Cardiac muscle cell (in vitro differentiated cells and primary cell): ENCODE results near the gene EPHA8. TPM values are rescaled to one million over a fixed set of nuclear protein-coding genes. Genes with fewer than 3 reads are reported as not detected.

Experiments
- DNase-seq, 2 donors: peaks; one replicate each; pipeline versions ENCODE4 v3.0.0 to v3.0.0-alpha.2; 2010 to 2017; ENCODE audit warnings: low read depth in 1 of 2, low spot score in 1 of 2
- H3K27ac ChIP-seq: fragments of 200-600 bp; sonication (generic); 2 replicates; pipeline ENCODE4 v1.5.1; 2016
- H3K27me3 ChIP-seq: fragments of 200-600 bp; sonication (generic); 2 replicates; pipeline ENCODE4 v1.6.0; 2016; ENCODE audit warnings: control low read depth
- H3K36me3 ChIP-seq: fragments of 200-600 bp; sonication (generic); 2 replicates; pipeline ENCODE4 v1.5.1; 2016; ENCODE audit warnings: control low read depth
- H3K4me1 ChIP-seq: fragments of 200-600 bp; sonication (generic); 2 replicates; pipeline ENCODE4 v1.8.1; 2017; ENCODE audit warnings: low read depth, mild to moderate bottlenecking, mixed run types
- H3K4me3 ChIP-seq: fragments of 200-600 bp; sonication (generic); 2 replicates; pipeline ENCODE4 v1.5.1; 2016; ENCODE audit warnings: mild to moderate bottlenecking
- H3K9me3 ChIP-seq: fragments of 200-600 bp; sonication (generic); 2 replicates; pipeline ENCODE4 v1.5.1; 2017; ENCODE audit warnings: low read depth, mild to moderate bottlenecking, control low read depth
- polyA plus RNA-seq: library from polyadenylated mRNA; unstranded; fragments of >200 nt; fragmentation: Nextera tagmentation; extraction: Ambion mirVana; gene quantifications from 2 replicates; pipeline ENCODE4 v1.2.1, GENCODE V29; 2016
- total RNA-seq: library from RNA; depleted of rRNA; stranded (reverse); fragments of >200 nt; gene quantifications from 2 replicates; pipeline ENCODE4 v1.2.3, GENCODE V29; 2016
- TF ChIP-seq, protein P1 (sequence below): IDR thresholded peaks from 2 replicates; pipeline ENCODE4 v1.5.1; 2012; ENCODE audit warnings: low read depth, mild to moderate bottlenecking, low read length

Gene EPHA8
- total and polyA plus RNA-seq, 2 experiments from 2014 or later, result 4.7 to 10.9 TPM

DNA sequence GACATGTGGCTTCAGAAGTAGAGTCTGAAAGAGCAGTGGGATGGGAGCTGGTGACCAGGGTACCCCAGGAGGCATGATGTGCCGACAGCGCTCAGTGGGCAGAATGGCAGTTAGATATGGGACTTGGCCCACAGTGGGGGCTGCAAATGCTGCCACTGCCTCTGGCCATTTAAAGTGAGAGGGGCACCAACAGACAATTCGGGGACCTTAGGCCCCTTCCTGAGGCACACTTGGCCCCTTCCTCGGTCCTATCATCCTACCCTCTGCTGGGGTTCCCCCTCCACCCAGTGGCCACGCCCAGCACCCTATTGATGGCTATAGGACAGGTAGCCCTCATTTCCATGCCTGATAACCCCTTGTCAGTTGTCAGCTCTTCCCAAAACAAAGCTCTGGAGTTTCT lies 36.6 kb upstream of the EPHA8 start:
- TF ChIP-seq, protein P1, sequence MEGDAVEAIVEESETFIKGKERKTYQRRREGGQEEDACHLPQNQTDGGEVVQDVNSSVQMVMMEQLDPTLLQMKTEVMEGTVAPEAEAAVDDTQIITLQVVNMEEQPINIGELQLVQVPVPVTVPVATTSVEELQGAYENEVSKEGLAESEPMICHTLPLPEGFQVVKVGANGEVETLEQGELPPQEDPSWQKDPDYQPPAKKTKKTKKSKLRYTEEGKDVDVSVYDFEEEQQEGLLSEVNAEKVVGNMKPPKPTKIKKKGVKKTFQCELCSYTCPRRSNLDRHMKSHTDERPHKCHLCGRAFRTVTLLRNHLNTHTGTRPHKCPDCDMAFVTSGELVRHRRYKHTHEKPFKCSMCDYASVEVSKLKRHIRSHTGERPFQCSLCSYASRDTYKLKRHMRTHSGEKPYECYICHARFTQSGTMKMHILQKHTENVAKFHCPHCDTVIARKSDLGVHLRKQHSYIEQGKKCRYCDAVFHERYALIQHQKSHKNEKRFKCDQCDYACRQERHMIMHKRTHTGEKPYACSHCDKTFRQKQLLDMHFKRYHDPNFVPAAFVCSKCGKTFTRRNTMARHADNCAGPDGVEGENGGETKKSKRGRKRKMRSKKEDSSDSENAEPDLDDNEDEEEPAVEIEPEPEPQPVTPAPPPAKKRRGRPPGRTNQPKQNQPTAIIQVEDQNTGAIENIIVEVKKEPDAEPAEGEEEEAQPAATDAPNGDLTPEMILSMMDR, result no peak
- H3K36me3 ChIP-seq, result peaks cover 11% of the 10 kb centered on the region
- H3K27ac ChIP-seq, result no peak overlapping the region
- H3K27me3 ChIP-seq, result no peaks in the 10 kb centered on the region
- H3K4me3 ChIP-seq, result no peak overlapping the region
- peaks cover 5% of the 10 kb centered on the region for H3K4me1 ChIP-seq
- no peaks in the 10 kb centered on the region for H3K9me3 ChIP-seq
- no peak for DNase-seq

DNA sequence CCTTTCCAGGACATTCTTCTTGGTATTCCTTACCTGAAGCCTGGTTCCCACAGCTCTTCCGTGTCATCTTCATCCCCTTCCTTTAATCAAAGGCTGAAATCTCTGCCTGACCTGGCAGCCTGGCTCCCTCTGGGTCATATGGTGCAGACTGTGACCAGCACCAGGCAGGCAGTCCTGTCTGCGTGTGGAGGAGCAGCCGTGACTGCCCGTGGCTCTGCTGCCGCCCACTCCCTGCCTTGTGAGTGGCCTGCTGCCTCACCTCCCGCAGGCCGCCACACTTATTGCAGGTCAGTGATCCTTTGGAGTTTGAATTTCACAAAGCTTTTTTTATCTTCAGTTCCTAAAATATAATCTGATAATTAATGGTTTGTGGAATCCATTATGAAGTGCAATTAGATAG lies 36.2 kb upstream of the EPHA8 start:
- H3K9me3 ChIP-seq, result no peaks in the 10 kb centered on the region
- H3K4me3 ChIP-seq, result no peak overlapping the region
- peaks cover 5% of the 10 kb centered on the region for H3K4me1 ChIP-seq
- DNase-seq, result no peak
- no peak overlapping the region for H3K27ac ChIP-seq
- peaks cover 9% of the 10 kb centered on the region for H3K36me3 ChIP-seq
- TF ChIP-seq, protein P1, result no peak
- H3K27me3 ChIP-seq, result no peaks in the 10 kb centered on the region

DNA sequence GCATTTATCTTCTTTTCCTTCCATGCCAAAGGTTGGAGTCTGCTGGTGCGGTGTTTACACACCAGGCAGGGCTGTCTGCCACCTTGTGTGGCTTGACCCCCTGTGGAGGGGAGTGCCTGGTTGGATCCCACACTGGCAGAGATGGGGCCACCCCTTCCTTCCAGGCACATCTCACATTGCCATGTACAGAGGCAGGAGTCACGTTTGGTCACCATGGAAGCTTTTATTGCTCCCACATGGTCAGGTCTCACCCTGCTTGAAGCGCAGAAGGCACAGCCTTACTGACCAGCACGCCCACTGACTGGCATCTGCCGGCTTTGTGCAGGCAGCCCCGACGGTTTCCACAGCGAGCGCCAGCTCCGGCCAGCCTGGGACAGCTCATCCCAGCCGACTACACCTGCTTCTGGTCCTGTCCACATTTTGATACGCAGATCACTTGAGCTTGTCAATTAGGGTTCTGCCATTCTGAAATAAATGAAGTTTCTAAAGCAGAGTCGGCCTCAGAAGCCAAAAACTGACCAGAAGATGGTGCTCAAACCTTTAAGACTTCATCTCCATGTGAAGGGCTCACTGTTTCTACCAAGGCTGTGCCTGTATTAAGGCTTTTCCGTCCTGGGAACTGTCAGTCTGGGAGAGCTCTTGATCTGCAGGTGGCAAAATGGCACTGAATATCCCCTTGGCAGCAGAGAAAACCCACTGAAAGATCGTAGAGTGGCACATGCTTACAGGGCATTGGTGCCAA lies 35.6 kb upstream of the EPHA8 start:
- Histone ChIP-seq H3K27ac (no peak overlapping the region), H3K9me3 (no peaks in the 10 kb centered on the region), H3K36me3 (peaks cover 5% of the 10 kb centered on the region), H3K4me3 (no peak overlapping the region), H3K4me1 (peaks cover 5% of the 10 kb centered on the region), H3K27me3 (no peaks in the 10 kb centered on the region)
- DNase-seq, result peak; percentile 22 to 44
- TF ChIP-seq, protein P1, result no peak

- Histone ChIP-seq H3K4me3 (no peak overlapping the region), H3K27me3 (no peaks in the 10 kb centered on the region)
- TF ChIP-seq, protein P1, result no peak
These were observed 34.8 kb upstream of the EPHA8 start for GRCh38 chr1:22528451-22528850.

GRCh38 chr1:22529901-22530621 lies 33.2 kb upstream of the EPHA8 start:
- no peak overlapping the region for H3K27ac ChIP-seq
- TF ChIP-seq, protein P1, result no peak
- peak in 1 of 2 donors; percentile 69 for DNase-seq
- no peaks in the 10 kb centered on the region for H3K9me3 ChIP-seq
- H3K27me3 ChIP-seq, result no peaks in the 10 kb centered on the region
- no peaks in the 10 kb centered on the region for H3K36me3 ChIP-seq
- peaks cover 10% of the 10 kb centered on the region for H3K4me1 ChIP-seq
- H3K4me3 ChIP-seq, result no peak overlapping the region

More at GRCh38 chr1:22528451-22528850, 34.8 kb upstream of the EPHA8 start:
- Histone ChIP-seq H3K9me3 (no peaks in the 10 kb centered on the region), H3K4me1 (peaks cover 5% of the 10 kb centered on the region), H3K36me3 (peaks cover 5% of the 10 kb centered on the region), H3K27ac (no peak overlapping the region)
- DNase-seq, result no peak
